Activated naive CD8-positive, alpha-beta T cell treated with anti-CD3 and anti-CD28 coated beads for 36 hours (primary cell): Measurements from ENCODE around the gene CERKL. TPM values are rescaled to one million over a fixed set of nuclear protein-coding genes. Genes with fewer than 3 reads are reported as not detected.

Experiments used
- DNase-seq: peaks from one replicate; pipeline ENCODE4 v3.0.0; 2021
- H3K27ac Mint-ChIP-seq: one replicate; pipeline ENCODE4 v1.8.0; 2022; ENCODE audit warnings: mild to moderate bottlenecking, moderate library complexity, mixed read lengths
- H3K27me3 Mint-ChIP-seq: one replicate; pipeline ENCODE4 v1.8.0; 2022; ENCODE audit warnings: mild to moderate bottlenecking, mixed read lengths
- H3K36me3 Mint-ChIP-seq: one replicate; pipeline ENCODE4 v1.8.0; 2021; ENCODE audit warnings: mild to moderate bottlenecking, mixed read lengths
- H3K4me1 Mint-ChIP-seq: one replicate; pipeline ENCODE4 v1.8.0; 2021; ENCODE audit warnings: mixed read lengths
- H3K4me3 Mint-ChIP-seq: one replicate; pipeline ENCODE4 v1.8.0; 2022; ENCODE audit warnings: mild to moderate bottlenecking, moderate library complexity, mixed read lengths
- H3K9me3 Mint-ChIP-seq: one replicate; pipeline ENCODE4 v1.8.0; 2022; ENCODE audit warnings: mixed read lengths
- total RNA-seq, 2 experiments: library from RNA; stranded (reverse); gene quantifications; one replicate each; pipeline ENCODE4 v1.2.3, GENCODE V29; 2021

Gene CERKL
- total RNA-seq, 2 experiments from 2014 or later, result 0.06 TPM

GRCh38 chr2:181680937-181681811 lies 24.3 kb upstream of the CERKL start:
- H3K27ac Mint-ChIP-seq, result no peak overlapping the region
- peaks cover 7% of the 10 kb centered on the region for H3K9me3 Mint-ChIP-seq
- DNase-seq, result peak; percentile 2
- H3K4me3 Mint-ChIP-seq, result peak overlapping the region; percentile 62
- H3K27me3 Mint-ChIP-seq, result peaks cover 92% of the 10 kb centered on the region
- peaks cover 4% of the 10 kb centered on the region for H3K36me3 Mint-ChIP-seq
- H3K4me1 Mint-ChIP-seq, result peaks cover 49% of the 10 kb centered on the region

- Mint-ChIP-seq H3K36me3 (peaks cover 4% of the 10 kb centered on the region), H3K27me3 (peaks cover 92% of the 10 kb centered on the region), H3K4me1 (peaks cover 49% of the 10 kb centered on the region), H3K4me3 (peak within 1 kb of the TSS; percentile 62), H3K9me3 (peaks cover 7% of the 10 kb centered on the region), H3K27ac (no peak within 1 kb of the TSS)
- DNase-seq, result peak; percentile 43
These were observed 23.4 kb upstream of the CERKL start, which contains the start of gene NEUROD1 for GRCh38 chr2:181680055-181680936. Gene NEUROD1, minus strand, starts transcription at chr2:181680517. Its CDS starts 1,657 bp downstream, at chr2:181678860.

GRCh38 chr2:181679544-181679979 lies 22.7 kb upstream of the CERKL start:
- H3K36me3 Mint-ChIP-seq, result peaks cover 4% of the 10 kb centered on the region
- no peak for DNase-seq
- H3K27me3 Mint-ChIP-seq, result peaks cover 90% of the 10 kb centered on the region
- H3K4me1 Mint-ChIP-seq, result peaks cover 44% of the 10 kb centered on the region
- H3K4me3 Mint-ChIP-seq, result peak overlapping the region; percentile 16
- peaks cover 7% of the 10 kb centered on the region for H3K9me3 Mint-ChIP-seq
- no peak overlapping the region for H3K27ac Mint-ChIP-seq

- no peak overlapping the region for H3K27ac Mint-ChIP-seq
- peak overlapping the region; percentile 16 for H3K4me3 Mint-ChIP-seq
- H3K27me3 Mint-ChIP-seq, result peaks cover 91% of the 10 kb centered on the region
- H3K4me1 Mint-ChIP-seq, result peaks cover 44% of the 10 kb centered on the region
- no peak for DNase-seq
- peaks cover 4% of the 10 kb centered on the region for H3K36me3 Mint-ChIP-seq
- peaks cover 7% of the 10 kb centered on the region for H3K9me3 Mint-ChIP-seq
These were observed 22.1 kb upstream of the CERKL start for GRCh38 chr2:181678861-181679543.

- Mint-ChIP-seq H3K27me3 (peaks cover 86% of the 10 kb centered on the region), H3K36me3 (peaks cover 4% of the 10 kb centered on the region), H3K27ac (no peak overlapping the region), H3K4me3 (peak overlapping the region; percentile 29), H3K9me3 (peaks cover 7% of the 10 kb centered on the region), H3K4me1 (peaks cover 45% of the 10 kb centered on the region)
- peak; percentile 74 for DNase-seq
These were observed 21.1 kb upstream of the CERKL start for GRCh38 chr2:181677912-181678586.

- Mint-ChIP-seq H3K9me3 (peaks cover 7% of the 10 kb centered on the region), H3K4me1 (peaks cover 28% of the 10 kb centered on the region), H3K36me3 (peaks cover 4% of the 10 kb centered on the region), H3K27me3 (peaks cover 69% of the 10 kb centered on the region), H3K4me3 (no peak overlapping the region), H3K27ac (no peak overlapping the region)
- DNase-seq, result no peak
These were observed 18.3 kb upstream of the CERKL start for GRCh38 chr2:181675254-181675653.

- no peak overlapping the region for H3K4me3 Mint-ChIP-seq
These were observed 17.6 kb upstream of the CERKL start for GRCh38 chr2:181674461-181674860.

GRCh38 chr2:181673173-181673572 lies 16.3 kb upstream of the CERKL start:
- Mint-ChIP-seq H3K4me3 (peak overlapping the region; percentile 19), H3K4me1 (peaks cover 18% of the 10 kb centered on the region), H3K9me3 (peaks cover 1% of the 10 kb centered on the region), H3K27me3 (peaks cover 53% of the 10 kb centered on the region), H3K27ac (no peak overlapping the region), H3K36me3 (no peaks in the 10 kb centered on the region)
- no peak for DNase-seq

More at GRCh38 chr2:181674461-181674860, 17.6 kb upstream of the CERKL start:
- Mint-ChIP-seq H3K36me3 (peaks cover 4% of the 10 kb centered on the region), H3K4me1 (peaks cover 26% of the 10 kb centered on the region), H3K9me3 (peaks cover 7% of the 10 kb centered on the region), H3K27me3 (peaks cover 61% of the 10 kb centered on the region), H3K27ac (no peak overlapping the region)
- no peak for DNase-seq

GRCh38 chr2:181672255-181673008 lies 15.5 kb upstream of the CERKL start:
- Mint-ChIP-seq H3K9me3 (peaks cover 1% of the 10 kb centered on the region), H3K36me3 (no peaks in the 10 kb centered on the region)

GRCh38 chr2:181670632-181671031 lies 13.7 kb upstream of the CERKL start:
- peaks cover 4% of the 10 kb centered on the region for H3K36me3 Mint-ChIP-seq
- peaks cover 44% of the 10 kb centered on the region for H3K27me3 Mint-ChIP-seq

More at GRCh38 chr2:181672255-181673008, 15.5 kb upstream of the CERKL start:
- H3K4me1 Mint-ChIP-seq, result peaks cover 13% of the 10 kb centered on the region
- no peak overlapping the region for H3K27ac Mint-ChIP-seq
- DNase-seq, result no peak
- H3K4me3 Mint-ChIP-seq, result peak overlapping the region; percentile 19
- H3K27me3 Mint-ChIP-seq, result peaks cover 47% of the 10 kb centered on the region

GRCh38 chr2:181667234-181667633 lies 10.3 kb upstream of the CERKL start:
- no peak for DNase-seq
- Mint-ChIP-seq H3K4me1 (peaks cover under 1% of the 10 kb centered on the region), H3K27ac (no peak overlapping the region), H3K36me3 (peaks cover 4% of the 10 kb centered on the region), H3K9me3 (peaks cover 10% of the 10 kb centered on the region), H3K27me3 (peaks cover 22% of the 10 kb centered on the region), H3K4me3 (no peak overlapping the region)

More at GRCh38 chr2:181670632-181671031, 13.7 kb upstream of the CERKL start:
- DNase-seq, result no peak
- H3K27ac Mint-ChIP-seq, result no peak overlapping the region
- peaks cover 13% of the 10 kb centered on the region for H3K4me1 Mint-ChIP-seq
- peaks cover 9% of the 10 kb centered on the region for H3K9me3 Mint-ChIP-seq
- no peak overlapping the region for H3K4me3 Mint-ChIP-seq

- peaks cover 10% of the 10 kb centered on the region for H3K9me3 Mint-ChIP-seq
- H3K4me3 Mint-ChIP-seq, result no peak overlapping the region
- peaks cover 4% of the 10 kb centered on the region for H3K36me3 Mint-ChIP-seq
- H3K27ac Mint-ChIP-seq, result no peak overlapping the region
- H3K27me3 Mint-ChIP-seq, result peaks cover 31% of the 10 kb centered on the region
- no peak for DNase-seq
- H3K4me1 Mint-ChIP-seq, result peaks cover under 1% of the 10 kb centered on the region
These were observed 5.4 kb upstream of the CERKL start for GRCh38 chr2:181662287-181662686.

GRCh38 chr2:181660181-181660580 lies 3.3 kb upstream of the CERKL start:
- H3K9me3 Mint-ChIP-seq, result no peaks in the 10 kb centered on the region
- no peak overlapping the region for H3K27ac Mint-ChIP-seq
- peaks cover 8% of the 10 kb centered on the region for H3K4me1 Mint-ChIP-seq
- H3K36me3 Mint-ChIP-seq, result no peaks in the 10 kb centered on the region
- peaks cover 40% of the 10 kb centered on the region for H3K27me3 Mint-ChIP-seq
- DNase-seq, result no peak
- no peak overlapping the region for H3K4me3 Mint-ChIP-seq
